Astrocyte (in vitro differentiated cells and primary cell): ENCODE results near the gene ZNF74. TPM values are rescaled to one million over a fixed set of nuclear protein-coding genes. Genes with fewer than 3 reads are reported as not detected.
"Not testable (repeated sequence)": the region's sequence is repeated elsewhere in the genome, so short reads cannot be mapped to it uniquely, and the experiment has no call there.

Experiments
- DNase-seq: peaks from one replicate; pipeline ENCODE4 v3.0.0-alpha.2; 2010; ENCODE audit warnings: low read depth
- FAIRE-seq: peaks from 2 replicates; lab custom pipeline; 2011; peaks lifted over from hg19 to GRCh38; lab: Jason Lieb, UNC
- H2AFZ ChIP-seq: 2 replicates; pipeline ENCODE4 v1.6.0; 2012; ENCODE audit warnings: low read depth, low read length, inconsistent platforms
- H3K27ac ChIP-seq: 2 replicates; pipeline ENCODE4 v1.5.1; 2011; ENCODE audit warnings: low read depth, low read length, inconsistent platforms
- H3K27me3 ChIP-seq: 2 replicates; pipeline ENCODE4 v1.6.0; 2011; ENCODE audit warnings: low read length, inconsistent platforms; ENCODE audit not compliant: insufficient read depth
- H3K36me3 ChIP-seq: 2 replicates; pipeline ENCODE4 v1.5.1; 2011; ENCODE audit warnings: low read length, inconsistent platforms; ENCODE audit not compliant: insufficient read depth
- H3K4me1 ChIP-seq: 2 replicates; pipeline ENCODE4 v1.5.1; 2011; ENCODE audit warnings: low read length, inconsistent platforms; ENCODE audit not compliant: insufficient read depth
- H3K4me2 ChIP-seq: 2 replicates; pipeline ENCODE4 v1.6.0; 2012; ENCODE audit warnings: low read length, inconsistent platforms
- H3K4me3 ChIP-seq: 2 replicates; pipeline ENCODE4 v1.5.1; 2011; ENCODE audit warnings: low read depth, mild to moderate bottlenecking, low read length, inconsistent platforms; ENCODE audit not compliant: insufficient read depth
- H3K79me2 ChIP-seq: 2 replicates; pipeline ENCODE4 v1.6.0; 2012; ENCODE audit warnings: mild to moderate bottlenecking, low read length, inconsistent platforms; ENCODE audit not compliant: insufficient read depth
- H3K9ac ChIP-seq: 2 replicates; pipeline ENCODE4 v1.6.0; 2012; ENCODE audit warnings: mild to moderate bottlenecking, low read length, inconsistent platforms
- H3K9me3 ChIP-seq: 2 replicates; pipeline ENCODE4 v1.5.1; 2012; ENCODE audit warnings: low read depth, mild to moderate bottlenecking, low read length, inconsistent platforms; ENCODE audit not compliant: insufficient read depth
- H4K20me1 ChIP-seq: 2 replicates; pipeline ENCODE4 v1.6.0; 2012; ENCODE audit warnings: low read length, inconsistent platforms; ENCODE audit not compliant: insufficient read depth
- H3K27ac Mint-ChIP-seq: one replicate; pipeline ENCODE4 v1.8.0; 2021; ENCODE audit warnings: mild to moderate bottlenecking, mixed read lengths; ENCODE audit not compliant: unreplicated experiment
- H3K27me3 Mint-ChIP-seq: one replicate; pipeline ENCODE4 v1.8.0; 2021; ENCODE audit warnings: low read depth, mixed read lengths; ENCODE audit not compliant: unreplicated experiment
- H3K36me3 Mint-ChIP-seq: one replicate; pipeline ENCODE4 v1.8.0; 2021; ENCODE audit warnings: low read depth, mixed read lengths; ENCODE audit not compliant: unreplicated experiment
- H3K4me1 Mint-ChIP-seq: one replicate; pipeline ENCODE4 v1.8.0; 2021; ENCODE audit warnings: low read depth, mixed read lengths; ENCODE audit not compliant: unreplicated experiment
- H3K4me3 Mint-ChIP-seq: one replicate; pipeline ENCODE4 v1.8.0; 2021; ENCODE audit warnings: mild to moderate bottlenecking, moderate library complexity, mixed read lengths; ENCODE audit not compliant: unreplicated experiment
- H3K9me3 Mint-ChIP-seq: one replicate; pipeline ENCODE4 v1.8.0; 2021; ENCODE audit warnings: mild to moderate bottlenecking, mixed read lengths; ENCODE audit not compliant: unreplicated experiment
- total RNA-seq: library from RNA; stranded (reverse); gene quantifications from 2 replicates; pipeline ENCODE4 v1.2.1, GENCODE V29; 2021

ZNF74 gene
- total RNA-seq, 1 donor from 2014 or later, result 14.2 TPM

- FAIRE-seq, H3K4me1 Mint-ChIP-seq, H3K9ac ChIP-seq, H3K36me3 ChIP-seq, H3K4me2 ChIP-seq, H3K9me3 Mint-ChIP-seq, DNase-seq, H3K27ac ChIP-seq, H3K79me2 ChIP-seq, H2AFZ ChIP-seq, H3K27me3 ChIP-seq, H3K4me3 ChIP-seq, H4K20me1 ChIP-seq, H3K36me3 Mint-ChIP-seq, H3K9me3 ChIP-seq, H3K4me1 ChIP-seq, H3K27ac Mint-ChIP-seq, H3K4me3 Mint-ChIP-seq: not testable (repeated sequence)
- H3K27me3 Mint-ChIP-seq, result peaks cover 10% of the 10 kb centered on the region
Observed at GRCh38 chr22:20366841-20367240, 27.1 kb upstream of the ZNF74 start.

- not testable (repeated sequence) for H3K9ac ChIP-seq, FAIRE-seq, H3K79me2 ChIP-seq, H3K4me2 ChIP-seq, H3K4me1 ChIP-seq, H3K4me3 ChIP-seq, H3K9me3 ChIP-seq, H3K4me3 Mint-ChIP-seq, H3K27me3 ChIP-seq, H3K9me3 Mint-ChIP-seq, H3K36me3 ChIP-seq, H3K27ac Mint-ChIP-seq, H4K20me1 ChIP-seq, H2AFZ ChIP-seq, DNase-seq, H3K4me1 Mint-ChIP-seq, H3K36me3 Mint-ChIP-seq, H3K27ac ChIP-seq
- peaks cover 10% of the 10 kb centered on the region for H3K27me3 Mint-ChIP-seq
Observed at GRCh38 chr22:20368875-20369274, 25.1 kb upstream of the ZNF74 start.

- H3K4me1 Mint-ChIP-seq, H3K4me1 ChIP-seq, FAIRE-seq, H3K27me3 ChIP-seq, H2AFZ ChIP-seq, H3K9me3 Mint-ChIP-seq, H3K27ac Mint-ChIP-seq, DNase-seq, H3K4me3 Mint-ChIP-seq, H3K36me3 Mint-ChIP-seq, H3K36me3 ChIP-seq, H3K4me2 ChIP-seq, H4K20me1 ChIP-seq, H3K9ac ChIP-seq, H3K79me2 ChIP-seq, H3K27ac ChIP-seq, H3K9me3 ChIP-seq, H3K4me3 ChIP-seq: not testable (repeated sequence)
- peaks cover 15% of the 10 kb centered on the region for H3K27me3 Mint-ChIP-seq
Observed at GRCh38 chr22:20371687-20372086, 22.3 kb upstream of the ZNF74 start.

- not testable (repeated sequence) for H3K4me1 ChIP-seq
Observed at GRCh38 chr22:20372406-20372854, 21.5 kb upstream of the ZNF74 start.

GRCh38 chr22:20373195-20373706 is 20.7 kb upstream of the ZNF74 start:
- H3K4me3 ChIP-seq, H3K27ac Mint-ChIP-seq, H3K9me3 Mint-ChIP-seq, H3K9ac ChIP-seq, H3K4me1 Mint-ChIP-seq, H4K20me1 ChIP-seq, H3K36me3 ChIP-seq, H3K4me3 Mint-ChIP-seq, H3K36me3 Mint-ChIP-seq, H3K79me2 ChIP-seq, H3K27me3 ChIP-seq, H3K4me2 ChIP-seq, FAIRE-seq, H3K4me1 ChIP-seq, H3K9me3 ChIP-seq, H3K27ac ChIP-seq, DNase-seq, H2AFZ ChIP-seq: not testable (repeated sequence)
- H3K27me3 Mint-ChIP-seq, result peaks cover 15% of the 10 kb centered on the region

More at GRCh38 chr22:20372406-20372854, 21.5 kb upstream of the ZNF74 start:
- not testable (repeated sequence) for H3K9me3 Mint-ChIP-seq, H3K4me1 Mint-ChIP-seq, H3K4me3 ChIP-seq, H4K20me1 ChIP-seq, H2AFZ ChIP-seq, H3K27me3 ChIP-seq, DNase-seq, H3K79me2 ChIP-seq, H3K36me3 Mint-ChIP-seq, H3K4me3 Mint-ChIP-seq, H3K4me2 ChIP-seq, FAIRE-seq, H3K27ac ChIP-seq, H3K27ac Mint-ChIP-seq, H3K36me3 ChIP-seq, H3K9ac ChIP-seq, H3K9me3 ChIP-seq
- peaks cover 15% of the 10 kb centered on the region for H3K27me3 Mint-ChIP-seq

GRCh38 chr22:20374130-20374529 is 19.8 kb upstream of the ZNF74 start:
- FAIRE-seq, H3K79me2 ChIP-seq, H4K20me1 ChIP-seq, DNase-seq, H3K27ac ChIP-seq, H3K4me1 Mint-ChIP-seq, H3K4me1 ChIP-seq, H3K4me3 Mint-ChIP-seq, H3K4me3 ChIP-seq, H3K9me3 ChIP-seq, H3K9me3 Mint-ChIP-seq, H3K27ac Mint-ChIP-seq, H3K27me3 ChIP-seq, H3K36me3 Mint-ChIP-seq, H3K9ac ChIP-seq, H3K36me3 ChIP-seq, H3K4me2 ChIP-seq, H3K27me3 Mint-ChIP-seq, H2AFZ ChIP-seq: not testable (repeated sequence)
